ENCODE data around the gene SNX4.

SNX4 gene

GRCh38 chr3:125479091-125479490 lies 40.9 kb downstream of the SNX4 start:
- Histone ChIP-seq H3K27ac (ENCODE audit: low read depth, low read length, poor library complexity, severe bottlenecking) (no peak overlapping the region), H3K9me3 (ENCODE audit: low read length) (no peaks in the 10 kb centered on the region), H2AFZ (ENCODE audit: low read length) (no peak overlapping the region), H3K4me2 (ENCODE audit: low read length) (no peak overlapping the region), H3K4me1 (ENCODE audit: insufficient read depth, low read length, severe bottlenecking) (no peaks in the 10 kb centered on the region), H4K20me1 (ENCODE audit: insufficient read depth, low read length) (no peaks in the 10 kb centered on the region), H3K4me3 (ENCODE audit: low read depth, low read length, poor library complexity, severe bottlenecking) (no peak overlapping the region), H3K27me3 (ENCODE audit: insufficient read depth, low read length) (no peaks in the 10 kb centered on the region), H3K9me2 (ENCODE audit: low read depth, low read length) (no peaks in the 10 kb centered on the region), H3F3A (ENCODE audit: insufficient read depth, low read length) (0 out of 2 replicates have a peak, but pooled peaks cover 3% of the 10 kb centered on the region), H3K36me3 (ENCODE audit: insufficient read depth, low read length) (peaks cover 40% of the 10 kb centered on the region), H3K9ac (ENCODE audit: low read length) (no peak overlapping the region), H3K79me2 (ENCODE audit: insufficient read depth, low read length) (no peaks in the 10 kb centered on the region)
- TF ChIP-seq EZH2 (IDR thresholded peaks at IDR 0.05; ENCODE audit: borderline replicate concordance, low read length) (no peak), CTCF (IDR thresholded peaks at IDR 0.05; ENCODE audit: low read length) (no peak)

DNA sequence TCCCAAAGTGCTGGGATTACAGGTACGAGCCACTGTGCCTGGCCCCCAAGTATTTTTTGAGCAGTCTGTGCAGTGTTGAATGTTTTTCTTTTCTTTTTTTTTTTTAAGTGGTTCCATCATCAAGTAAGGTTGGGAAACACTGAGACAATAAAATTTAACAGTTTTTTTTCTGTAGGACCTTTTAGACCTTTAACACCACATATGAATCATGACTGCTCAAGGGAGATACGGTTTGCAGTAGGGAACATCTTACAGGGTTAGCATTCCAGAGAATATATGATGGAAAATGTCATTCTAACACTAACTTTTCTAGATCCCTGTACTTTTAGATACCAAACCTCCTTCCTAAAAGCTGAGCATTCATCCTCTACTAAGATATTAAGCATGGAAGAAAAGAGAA lies 41.7 kb downstream of the SNX4 start:
- Histone ChIP-seq H3K27me3 (ENCODE audit: insufficient read depth, low read length) (no peaks in the 10 kb centered on the region), H3K9ac (ENCODE audit: low read length) (no peak overlapping the region), H3K79me2 (ENCODE audit: insufficient read depth, low read length) (no peaks in the 10 kb centered on the region), H4K20me1 (ENCODE audit: insufficient read depth, low read length) (no peaks in the 10 kb centered on the region), H3K36me3 (ENCODE audit: insufficient read depth, low read length) (peaks cover 47% of the 10 kb centered on the region), H2AFZ (ENCODE audit: low read length) (no peak overlapping the region), H3F3A (ENCODE audit: insufficient read depth, low read length) (0 out of 2 replicates have a peak, but pooled peaks cover 3% of the 10 kb centered on the region), H3K4me3 (ENCODE audit: low read depth, low read length, poor library complexity, severe bottlenecking) (no peak overlapping the region), H3K9me2 (ENCODE audit: low read depth, low read length) (no peaks in the 10 kb centered on the region), H3K4me2 (ENCODE audit: low read length) (no peak overlapping the region), H3K9me3 (ENCODE audit: low read length) (no peaks in the 10 kb centered on the region), H3K27ac (ENCODE audit: low read depth, low read length, poor library complexity, severe bottlenecking) (no peak overlapping the region), H3K4me1 (ENCODE audit: insufficient read depth, low read length, severe bottlenecking) (no peaks in the 10 kb centered on the region)
- TF ChIP-seq EZH2 (IDR thresholded peaks at IDR 0.05; ENCODE audit: borderline replicate concordance, low read length) (no peak), CTCF (IDR thresholded peaks at IDR 0.05; ENCODE audit: low read length) (no peak)

GRCh38 chr3:125477701-125478100 lies 42.3 kb downstream of the SNX4 start:
- TF ChIP-seq EZH2 (IDR thresholded peaks at IDR 0.05; ENCODE audit: borderline replicate concordance, low read length): no peak
- no peak for TF ChIP-seq CTCF (IDR thresholded peaks at IDR 0.05; ENCODE audit: low read length)
- no peaks in the 10 kb centered on the region for H3K9me2 ChIP-seq (ENCODE audit: low read depth, low read length)
- no peaks in the 10 kb centered on the region for H4K20me1 ChIP-seq (ENCODE audit: insufficient read depth, low read length)

More at GRCh38 chr3:125477701-125478100, 42.3 kb downstream of the SNX4 start:
- Histone ChIP-seq H3K4me1 (ENCODE audit: insufficient read depth, low read length, severe bottlenecking) (no peaks in the 10 kb centered on the region), H3F3A (ENCODE audit: insufficient read depth, low read length) (0 out of 2 replicates have a peak, but pooled peaks cover 3% of the 10 kb centered on the region), H2AFZ (ENCODE audit: low read length) (no peak overlapping the region), H3K36me3 (ENCODE audit: insufficient read depth, low read length) (peaks cover 49% of the 10 kb centered on the region), H3K27me3 (ENCODE audit: insufficient read depth, low read length) (no peaks in the 10 kb centered on the region), H3K9ac (ENCODE audit: low read length) (no peak overlapping the region), H3K4me2 (ENCODE audit: low read length) (no peak overlapping the region), H3K27ac (ENCODE audit: low read depth, low read length, poor library complexity, severe bottlenecking) (no peak overlapping the region), H3K9me3 (ENCODE audit: low read length) (no peaks in the 10 kb centered on the region), H3K4me3 (ENCODE audit: low read depth, low read length, poor library complexity, severe bottlenecking) (no peak overlapping the region), H3K79me2 (ENCODE audit: insufficient read depth, low read length) (no peaks in the 10 kb centered on the region)
